Measurements from ENCODE around the gene FDPS.

DNA sequence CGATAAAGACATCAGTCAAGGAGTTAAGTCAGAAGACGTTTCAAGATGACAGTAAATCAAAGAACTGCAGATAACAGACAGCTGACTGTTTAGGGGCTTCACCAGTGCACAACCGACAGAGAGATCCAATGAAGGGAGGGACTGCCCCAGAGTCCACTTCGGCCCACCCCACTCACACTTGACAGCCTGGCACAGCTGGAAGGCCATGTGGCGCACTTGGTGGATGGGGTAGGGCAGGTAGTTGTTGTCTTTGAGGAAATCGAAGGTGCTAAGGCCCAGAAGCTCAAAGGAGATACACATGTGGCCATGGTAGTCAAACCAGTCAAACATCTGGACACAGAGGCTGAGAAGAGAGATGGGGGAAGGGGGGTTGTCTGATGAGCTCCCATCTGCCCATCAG lies 42.1 kb upstream of the FDPS start:
- TF ChIP-seq POLR2A (IDR thresholded peaks at IDR 0.05) = no peak
- TF ChIP-seq, protein P1, sequence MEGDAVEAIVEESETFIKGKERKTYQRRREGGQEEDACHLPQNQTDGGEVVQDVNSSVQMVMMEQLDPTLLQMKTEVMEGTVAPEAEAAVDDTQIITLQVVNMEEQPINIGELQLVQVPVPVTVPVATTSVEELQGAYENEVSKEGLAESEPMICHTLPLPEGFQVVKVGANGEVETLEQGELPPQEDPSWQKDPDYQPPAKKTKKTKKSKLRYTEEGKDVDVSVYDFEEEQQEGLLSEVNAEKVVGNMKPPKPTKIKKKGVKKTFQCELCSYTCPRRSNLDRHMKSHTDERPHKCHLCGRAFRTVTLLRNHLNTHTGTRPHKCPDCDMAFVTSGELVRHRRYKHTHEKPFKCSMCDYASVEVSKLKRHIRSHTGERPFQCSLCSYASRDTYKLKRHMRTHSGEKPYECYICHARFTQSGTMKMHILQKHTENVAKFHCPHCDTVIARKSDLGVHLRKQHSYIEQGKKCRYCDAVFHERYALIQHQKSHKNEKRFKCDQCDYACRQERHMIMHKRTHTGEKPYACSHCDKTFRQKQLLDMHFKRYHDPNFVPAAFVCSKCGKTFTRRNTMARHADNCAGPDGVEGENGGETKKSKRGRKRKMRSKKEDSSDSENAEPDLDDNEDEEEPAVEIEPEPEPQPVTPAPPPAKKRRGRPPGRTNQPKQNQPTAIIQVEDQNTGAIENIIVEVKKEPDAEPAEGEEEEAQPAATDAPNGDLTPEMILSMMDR (IDR thresholded peaks at IDR 0.05) = no peak
- TF ChIP-seq POLR2AphosphoS5 (IDR thresholded peaks at IDR 0.05) = no peak
- TF ChIP-seq EP300 (IDR thresholded peaks at IDR 0.05) = no peak
